HL-60 (cell line): ENCODE results near the gene PLAC8L1.

Experiments
- CTCF ChIP-seq: IDR thresholded peaks from one replicate; pipeline ENCODE4 v1.5.1; 2011; ENCODE audit warnings: low read length, control low read depth, inconsistent platforms; ENCODE audit not compliant: insufficient read depth
- GABPA ChIP-seq: IDR thresholded peaks from 2 replicates; pipeline ENCODE4 v1.6.1; 2012; ENCODE audit warnings: low read depth
- POLR2AphosphoS5 ChIP-seq: IDR thresholded peaks from 2 replicates; pipeline ENCODE4 v1.6.1; 2012; ENCODE audit warnings: low read depth
- REST ChIP-seq: IDR thresholded peaks from 2 replicates; pipeline ENCODE4 v1.6.1; 2012; ENCODE audit warnings: low read depth; ENCODE audit not compliant: insufficient replicate concordance
- SPI1 ChIP-seq: IDR thresholded peaks from 2 replicates; pipeline ENCODE4 v1.6.1; 2012; ENCODE audit warnings: low read depth, mild to moderate bottlenecking, borderline replicate concordance

GRCh38 chr5:146052780-146053179 lies 52.6 kb downstream of the PLAC8L1 start:
- no peak for TF ChIP-seq POLR2AphosphoS5
- TF ChIP-seq CTCF = peak; percentile 23
- no peak for TF ChIP-seq GABPA
- no peak for TF ChIP-seq REST
- no peak for TF ChIP-seq SPI1
